HepG2 (cell line): ENCODE results near the gene RAP1GAP2. TPM values are rescaled to one million over a fixed set of nuclear protein-coding genes. Genes with fewer than 3 reads are reported as not detected.

ENCODE experiments used
- ATAC-seq: fragments of 200-7000 bp; cut with Tn5 transposase; 3 replicates; pipeline ENCODE4 v1.9.1; 2020; ENCODE audit warnings: mild to moderate bottlenecking, moderate library complexity
- BruUV-seq: library from RNA; stranded (reverse); fragments of 400-500 nt; replicated peaks from 2 replicates; lab custom pipeline; 2021; lab: Mats Ljungman, UMichigan
- CTCF ChIA-PET: fragments of 300-600 bp; formaldehyde crosslinking; extraction: SDS; loops from one replicate; lab custom pipeline; 2021; ENCODE audit warnings: low total read pairs, inconsistent platforms, low intra/inter-chr PET ratio; lab: Yijun Ruan, JAX
- POLR2A ChIA-PET: fragments of 350-600 bp; sonication (Branson Sonifier 250); formaldehyde crosslinking; loops from one replicate; lab custom pipeline; 2020; ENCODE audit warnings: antibody characterized with exemption, inconsistent platforms; lab: Yijun Ruan, JAX
- DNase-seq: peaks from one replicate; pipeline ENCODE4 v3.0.0-alpha.2; 2015; ENCODE audit warnings: low spot score
- FAIRE-seq: peaks from 3 replicates; lab custom pipeline; 2011; peaks lifted over from hg19 to GRCh38; lab: Jason Lieb, UNC
- H2AFZ ChIP-seq: one replicate; pipeline ENCODE4 v1.6.1; 2011; ENCODE audit warnings: low read length, inconsistent platforms
- H3K27ac ChIP-seq: fragments of 300-600 bp; 3 replicates; pipeline ENCODE4 v1.8.0; 2011; ENCODE audit warnings: mixed run types, mild to moderate bottlenecking, mixed read lengths, low read length, inconsistent platforms; ENCODE audit not compliant: insufficient read depth; ENCODE audit errors: extremely low read length
- H3K27me3 ChIP-seq, 2 experiments: fragments of 200-600 bp in 1 of 2; 2 replicates in 1 of 2; 3 replicates in 1 of 2; pipeline versions ENCODE4 v1.6.0 to v1.8.0; 2011; ENCODE audit warnings: low read length in 2 of 2, mild to moderate bottlenecking in 2 of 2, moderate library complexity in 2 of 2, inconsistent platforms in 1 of 2; ENCODE audit not compliant: insufficient read depth in 2 of 2, control insufficient read depth in 1 of 2
- H3K36me3 ChIP-seq, 2 experiments: fragments of 200-600 bp in 1 of 2; replicated peaks in 1 of 2; 2 replicates in 1 of 2; 3 replicates in 1 of 2; pipeline versions ENCODE4 v1.5.1 to v1.8.0; 2011; ENCODE audit warnings: low read length in 2 of 2, inconsistent platforms in 1 of 2; ENCODE audit not compliant: insufficient read depth in 2 of 2, control insufficient read depth in 1 of 2
- H3K4me1 ChIP-seq: 2 replicates; pipeline ENCODE4 v1.5.1; 2012; ENCODE audit warnings: low read length, inconsistent platforms; ENCODE audit not compliant: insufficient read depth
- H3K4me2 ChIP-seq: 2 replicates; pipeline ENCODE4 v1.6.0; 2011; ENCODE audit warnings: low read depth, low read length, inconsistent platforms
- H3K4me3 ChIP-seq, 3 experiments: fragments of 200-600 bp in 1 of 3; sonication (generic), shearing (Covaris generic) in 1 of 3; replicated peaks in 1 of 3; 2 replicates each; pipeline ENCODE4 v1.5.1; 2011 to 2016; ENCODE audit warnings: low read length in 3 of 3, inconsistent platforms in 2 of 3, low read depth in 2 of 3, mild to moderate bottlenecking in 2 of 3, control low read depth in 1 of 3, mixed read lengths in 1 of 3; ENCODE audit not compliant: insufficient read depth in 1 of 3
- H3K79me2 ChIP-seq: one replicate; pipeline ENCODE4 v1.6.1; 2011; ENCODE audit warnings: low read length, inconsistent platforms; ENCODE audit not compliant: insufficient read depth
- H3K9ac ChIP-seq: 2 replicates; pipeline ENCODE4 v1.6.0; 2011; ENCODE audit warnings: mild to moderate bottlenecking, low read depth, low read length, inconsistent platforms; ENCODE audit not compliant: insufficient read depth
- H3K9me3 ChIP-seq: 2 replicates; pipeline ENCODE4 v1.5.1; 2012; ENCODE audit warnings: mild to moderate bottlenecking, low read length
- H4K20me1 ChIP-seq: 2 replicates; pipeline ENCODE4 v1.6.0; 2011; ENCODE audit warnings: inconsistent platforms, mild to moderate bottlenecking, low read length, moderate library complexity; ENCODE audit not compliant: insufficient read depth
- FOSL2 ChIP-seq: sonication (generic); formaldehyde crosslinking; IDR thresholded peaks from 2 replicates; pipeline ENCODE4 v1.4.0; 2020; ENCODE audit warnings: missing genetic modification reagents
- ZNF75D ChIP-seq: sonication (generic); formaldehyde crosslinking; IDR thresholded peaks from 2 replicates; pipeline ENCODE4 v1.8.1; 2023; ENCODE audit warnings: missing genetic modification reagents, mild to moderate bottlenecking, borderline replicate concordance
- ZNF790 ChIP-seq: sonication (generic); formaldehyde crosslinking; IDR thresholded peaks from 2 replicates; pipeline ENCODE4 v1.8.0; 2022; ENCODE audit warnings: missing genetic modification reagents, mild to moderate bottlenecking, borderline replicate concordance
- WGBS: methylation state at CpG from one replicate; pipeline ENCODE4 v1.1.6; 2017; ENCODE audit warnings: low lambda C conversion rate; 5-methylcytosine and 5-hydroxymethylcytosine counted together
- in situ Hi-C: cut with HindIII; loops from 2 replicates; pipeline ENCODE4 v1.10.0; 2017; ENCODE audit warnings: low pct_unique_long_range_greater_than_20kb; ENCODE audit not compliant: extremely low pct_ligation_motif_present
- intact Hi-C: fragments of 100-400 bp; cut with micrococcal nuclease; formaldehyde crosslinking; loops from one replicate; pipeline ENCODE4 v1.10.0; 2022; ENCODE audit not compliant: unreplicated experiment
- polyA plus RNA-seq, 8 experiments: library from polyadenylated mRNA; depleted of rRNA in 3 of 8; stranded (reverse) in 7 of 8; unstranded in 1 of 8; fragments of >200 nt; fragmentation: Illumina TruSeq in 4 of 8; extraction: Trizol in 4 of 8; gene quantifications; 2 replicates each; pipeline versions ENCODE4 v1.2.1 to v1.2.3, GENCODE V29; 2011 to 2016; ENCODE audit warnings: low read depth in 4 of 8, missing spikeins in 1 of 8, mixed read lengths in 1 of 8; ENCODE audit not compliant: insufficient read depth in 1 of 8
- total RNA-seq, 5 experiments: library from RNA; depleted of rRNA; stranded (reverse); fragments of >200 nt; fragmentation: Illumina TruSeq; extraction: Trizol; gene quantifications; 2 replicates each; pipeline ENCODE4 v1.2.3, GENCODE V29; 2016; ENCODE audit warnings: low read depth in 1 of 5
- TF ChIP-seq, protein P1 (sequence below): IDR thresholded peaks from 2 replicates; pipeline ENCODE4 v1.6.1; 2016; ENCODE audit warnings: control low read depth

The RAP1GAP2 gene
- total and polyA plus RNA-seq, 2 of the 13 experiments (the other 11 are each of a cell fraction or from before 2014, with no cell fraction given), result 10.9 to 12.0 TPM

- FAIRE-seq (no peak), DNase-seq (peak; percentile 39), ATAC-seq (peak; percentile 79)
- intact Hi-C loops, result no loop called here
- 0 out of 2 replicates have a peak overlapping the region, but pooled peaks have one; percentile 9 for H3K4me2 ChIP-seq
- TF ChIP-seq, protein P1, sequence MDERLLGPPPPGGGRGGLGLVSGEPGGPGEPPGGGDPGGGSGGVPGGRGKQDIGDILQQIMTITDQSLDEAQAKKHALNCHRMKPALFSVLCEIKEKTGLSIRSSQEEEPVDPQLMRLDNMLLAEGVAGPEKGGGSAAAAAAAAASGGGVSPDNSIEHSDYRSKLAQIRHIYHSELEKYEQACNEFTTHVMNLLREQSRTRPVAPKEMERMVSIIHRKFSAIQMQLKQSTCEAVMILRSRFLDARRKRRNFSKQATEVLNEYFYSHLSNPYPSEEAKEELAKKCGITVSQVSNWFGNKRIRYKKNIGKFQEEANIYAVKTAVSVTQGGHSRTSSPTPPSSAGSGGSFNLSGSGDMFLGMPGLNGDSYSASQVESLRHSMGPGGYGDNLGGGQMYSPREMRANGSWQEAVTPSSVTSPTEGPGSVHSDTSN (CRISPR knock-in tag), result peak; percentile 61; the same call in 1 of the 2 replicates
- TF ChIP-seq ZNF75D (no peak), FOSL2 (CRISPR knock-in tag) (peak; percentile 50; the same call in 1 of the 2 replicates)
- H3K27me3 ChIP-seq, result no peaks in the 10 kb centered on the region
- WGBS, result 28% methylated on average over 9 of the region's 10 CpGs
- no peak overlapping the region for H3K4me3 ChIP-seq
- in situ Hi-C loops, result no loop called here
- H3K36me3 ChIP-seq, result no peaks in the 10 kb centered on the region
- H3K27ac ChIP-seq, result no peak overlapping the region
- no TSS peak for BruUV-seq
- H3K9me3 ChIP-seq, result no peaks in the 10 kb centered on the region
- no peaks in the 10 kb centered on the region for H4K20me1 ChIP-seq
- no peak overlapping the region for H3K9ac ChIP-seq
- peaks cover 12% of the 10 kb centered on the region for H3K4me1 ChIP-seq
- CTCF ChIA-PET, result no interaction called here
- POLR2A ChIA-PET, result interaction anchor here (1.2 kb wide), 1 partner anchor 16 kb away, joined by 4 read pairs; no protein-coding TSS in a partner anchor
- no peak overlapping the region for H2AFZ ChIP-seq
- H3K79me2 ChIP-seq, result no peaks in the 10 kb centered on the region
These were observed 87.4 kb downstream of the RAP1GAP2 start for GRCh38 chr17:2883544-2884213.

- H2AFZ ChIP-seq, result no peak overlapping the region
- no peak for TF ChIP-seq ZNF790 (CRISPR knock-in tag)
- H3K9me3 ChIP-seq, result no peaks in the 10 kb centered on the region
- FAIRE-seq (no peak), ATAC-seq (no peak), DNase-seq (no peak)
- ChIA-PET POLR2A (no interaction called here), CTCF (no interaction called here)
- no peak overlapping the region for H3K27ac ChIP-seq
- no peak overlapping the region for H3K9ac ChIP-seq
- H4K20me1 ChIP-seq, result no peaks in the 10 kb centered on the region
- H3K36me3 ChIP-seq, result no peaks in the 10 kb centered on the region
- H3K79me2 ChIP-seq, result no peaks in the 10 kb centered on the region
- no peaks in the 10 kb centered on the region for H3K27me3 ChIP-seq
- peaks cover 29% of the 10 kb centered on the region for H3K4me1 ChIP-seq
- no peak overlapping the region for H3K4me2 ChIP-seq
- BruUV-seq, result no TSS peak
- no peak overlapping the region for H3K4me3 ChIP-seq
- 78% methylated on average over 6 of the region's 9 CpGs for WGBS
- intact Hi-C loops (no loop called here), in situ Hi-C loops (no loop called here)
These were observed 89.5 kb downstream of the RAP1GAP2 start for GRCh38 chr17:2885733-2886132.
